GM23338 (cell line): ENCODE results near the gene TAF11L2. TPM values are rescaled to one million over a fixed set of nuclear protein-coding genes. Genes with fewer than 3 reads are reported as not detected.

ENCODE experiments used
- ATAC-seq: fragments of 200-7000 bp; cut with Tn5 transposase; 3 replicates; pipeline ENCODE4 v1.9.1; 2020
- DNase-seq: peaks from one replicate; pipeline ENCODE4 v3.0.0-alpha.2; 2015; ENCODE audit warnings: low spot score
- H2AFZ ChIP-seq: fragments of 200-600 bp; sonication (generic); 2 replicates; pipeline ENCODE4 v1.8.0; 2016; ENCODE audit warnings: antibody characterized with exemption, mild to moderate bottlenecking, moderate library complexity
- H3F3A ChIP-seq: fragments of 200-600 bp; sonication (generic); replicated peaks from 2 replicates; pipeline ENCODE4 v1.8.0; 2017; ENCODE audit warnings: antibody characterized with exemption, mixed run types, low read depth
- H3K27ac ChIP-seq: fragments of 200-600 bp; sonication (generic); 2 replicates; pipeline ENCODE4 v1.6.1; 2016; ENCODE audit warnings: low read depth
- H3K27me3 ChIP-seq: fragments of 200-600 bp; sonication (generic); 2 replicates; pipeline ENCODE4 v1.8.0; 2016; ENCODE audit warnings: mild to moderate bottlenecking, mixed run types, moderate library complexity; ENCODE audit not compliant: insufficient read depth
- H3K36me3 ChIP-seq: fragments of 200-600 bp; sonication (generic); 2 replicates; pipeline ENCODE4 v1.8.0; 2016; ENCODE audit warnings: mild to moderate bottlenecking; ENCODE audit not compliant: insufficient read depth
- H3K4me1 ChIP-seq: fragments of 200-600 bp; sonication (generic); 2 replicates; pipeline ENCODE4 v1.8.0; 2016; ENCODE audit warnings: mild to moderate bottlenecking, moderate library complexity; ENCODE audit not compliant: insufficient read depth
- H3K4me2 ChIP-seq: fragments of 200-600 bp; sonication (generic); 2 replicates; pipeline ENCODE4 v1.7.1; 2017; ENCODE audit warnings: mixed run types
- H3K4me3 ChIP-seq: fragments of 200-600 bp; sonication (generic); 2 replicates; pipeline ENCODE4 v1.6.1; 2016; ENCODE audit warnings: mixed run types
- H3K79me2 ChIP-seq: fragments of 200-600 bp; sonication (generic); replicated peaks from 2 replicates; pipeline ENCODE4 v1.8.0; 2017; ENCODE audit warnings: mild to moderate bottlenecking; ENCODE audit not compliant: insufficient read depth
- H3K9me2 ChIP-seq: fragments of 200-600 bp; sonication (generic); 2 replicates; pipeline ENCODE4 v1.8.0; 2017; ENCODE audit not compliant: insufficient read depth
- H4K20me1 ChIP-seq: fragments of 200-600 bp; sonication (generic); replicated peaks from 2 replicates; pipeline ENCODE4 v1.8.0; 2017; ENCODE audit warnings: mild to moderate bottlenecking; ENCODE audit not compliant: insufficient read depth
- H3K27ac Mint-ChIP-seq: 2 replicates; pipeline ENCODE4 v1.8.0; 2020; ENCODE audit warnings: inconsistent platforms, mild to moderate bottlenecking, moderate library complexity, mixed read lengths
- H3K27me3 Mint-ChIP-seq: 3 replicates; pipeline ENCODE4 v1.8.0; 2022; ENCODE audit warnings: low read depth, mild to moderate bottlenecking, moderate library complexity, mixed read lengths, inconsistent platforms; ENCODE audit not compliant: insufficient read depth, poor library complexity
- H3K36me3 Mint-ChIP-seq: 3 replicates; pipeline ENCODE4 v1.8.0; 2021; ENCODE audit warnings: low read depth, mild to moderate bottlenecking, inconsistent platforms, moderate library complexity, mixed read lengths
- H3K4me1 Mint-ChIP-seq: 3 replicates; pipeline ENCODE4 v1.8.0; 2020; ENCODE audit warnings: mild to moderate bottlenecking, inconsistent platforms, mixed read lengths
- H3K4me3 Mint-ChIP-seq: 3 replicates; pipeline ENCODE4 v1.8.0; 2021; ENCODE audit warnings: moderate library complexity, mild to moderate bottlenecking, inconsistent platforms, mixed read lengths
- H3K9me3 Mint-ChIP-seq: 3 replicates; pipeline ENCODE4 v1.8.0; 2020; ENCODE audit warnings: moderate library complexity, mild to moderate bottlenecking, inconsistent platforms, mixed read lengths
- CREB1 ChIP-seq: fragments of 250-450 bp; sonication (Bioruptor Pico); IDR thresholded peaks from 2 replicates; pipeline ENCODE4 v1.5.0; 2020; ENCODE audit warnings: low read depth, mild to moderate bottlenecking, moderate library complexity
- CTCF ChIP-seq, 2 experiments: fragments of 200-600 bp in 1 of 2; sonication (generic) in 1 of 2; conservative IDR thresholded peaks; 2 replicates each; pipeline versions ENCODE4 v1.5.1 to v1.6.1; 2016 to 2017; ENCODE audit warnings: antibody characterized with exemption in 2 of 2, low read depth in 2 of 2, mild to moderate bottlenecking in 2 of 2, moderate library complexity in 1 of 2
- ETS1 ChIP-seq: IDR thresholded peaks from 2 replicates; pipeline ENCODE4 v1.6.1; 2016; ENCODE audit warnings: antibody characterized with exemption
- EZH2 ChIP-seq: fragments of 200-600 bp; sonication (generic); IDR thresholded peaks from one replicate; pipeline ENCODE4 v1.8.0; 2017; ENCODE audit warnings: antibody characterized with exemption, mild to moderate bottlenecking, low read depth; ENCODE audit not compliant: unreplicated experiment
- EZH2phosphoT487 ChIP-seq: fragments of 200-600 bp; sonication (generic); IDR thresholded peaks from one replicate; pipeline ENCODE4 v1.8.1; 2018; ENCODE audit warnings: antibody characterized with exemption; ENCODE audit not compliant: unreplicated experiment
- POLR2AphosphoS5 ChIP-seq: IDR thresholded peaks from 2 replicates; pipeline ENCODE4 v1.6.1; 2016; ENCODE audit warnings: antibody characterized with exemption, low read depth
- ZNF114 ChIP-seq: fragments of 250-450 bp; sonication (Bioruptor Pico); IDR thresholded peaks from 2 replicates; pipeline ENCODE4 v1.5.0; 2020; ENCODE audit warnings: mild to moderate bottlenecking, moderate library complexity
- ZNF462 ChIP-seq: fragments of 250-450 bp; sonication (Bioruptor Pico); IDR thresholded peaks from 2 replicates; pipeline ENCODE4 v1.5.0; 2020; ENCODE audit warnings: mild to moderate bottlenecking, moderate library complexity
- polyA plus RNA-seq: library from polyadenylated mRNA; unstranded; fragments of >200 nt; fragmentation: Nextera tagmentation; extraction: Ambion mirVana; gene quantifications from 2 replicates; pipeline ENCODE4 v1.2.1, GENCODE V29; 2016
- total RNA-seq: library from RNA; depleted of rRNA; stranded (reverse); fragments of >200 nt; shearing (Covaris generic); gene quantifications from 2 replicates; pipeline ENCODE4 v1.2.3, GENCODE V29; 2014

The TAF11L2 gene
- total and polyA plus RNA-seq, 2 experiments from 2014 or later, result not detected

- Mint-ChIP-seq H3K27ac (no peak overlapping the region), H3K4me3 (no peak overlapping the region), H3K27me3 (no peaks in the 10 kb centered on the region), H3K36me3 (no peaks in the 10 kb centered on the region), H3K4me1 (peaks cover 6% of the 10 kb centered on the region; the same call in 2 of the 3 replicates), H3K9me3 (no peaks in the 10 kb centered on the region)
- no peaks in the 10 kb centered on the region for H4K20me1 ChIP-seq
- H3K4me1 ChIP-seq, result no peaks in the 10 kb centered on the region; the same call in 1 of the 2 replicates
- no peaks in the 10 kb centered on the region for H3F3A ChIP-seq
- H3K27me3 ChIP-seq, result no peaks in the 10 kb centered on the region
- no peak overlapping the region for H3K4me3 ChIP-seq
- peak overlapping the region; percentile 80 for H2AFZ ChIP-seq
- H3K79me2 ChIP-seq, result no peaks in the 10 kb centered on the region
- DNase-seq (no peak), ATAC-seq (no peak)
- no peak overlapping the region for H3K27ac ChIP-seq
- no peak overlapping the region for H3K4me2 ChIP-seq
- no peaks in the 10 kb centered on the region for H3K9me2 ChIP-seq
- no peak for TF ChIP-seq EZH2
- no peak for TF ChIP-seq CREB1 (CRISPR knock-in tag)
- TF ChIP-seq ZNF462, result no peak
- no peak for TF ChIP-seq POLR2AphosphoS5
- TF ChIP-seq EZH2phosphoT487, result no peak
- H3K36me3 ChIP-seq, result no peaks in the 10 kb centered on the region
Measured at GRCh38 chr5:17481378-17481777, 16.7 kb upstream of the TAF11L2 start.

GRCh38 chr5:17482790-17483189 is 15.2 kb upstream of the TAF11L2 start:
- no peak overlapping the region for H3K4me3 Mint-ChIP-seq
- no peak overlapping the region for H3K4me3 ChIP-seq
- no peaks in the 10 kb centered on the region for H3K9me3 Mint-ChIP-seq
- H3K27ac ChIP-seq, result no peak overlapping the region
- DNase-seq (no peak), ATAC-seq (no peak)
- H3K79me2 ChIP-seq, result no peaks in the 10 kb centered on the region
- H3K36me3 ChIP-seq, result no peaks in the 10 kb centered on the region
- no peaks in the 10 kb centered on the region for H3K36me3 Mint-ChIP-seq
- no peaks in the 10 kb centered on the region for H3K27me3 ChIP-seq
- H3F3A ChIP-seq, result no peaks in the 10 kb centered on the region
- no peak overlapping the region for H3K4me2 ChIP-seq
- H3K27me3 Mint-ChIP-seq, result no peaks in the 10 kb centered on the region
- no peaks in the 10 kb centered on the region for H3K9me2 ChIP-seq
- H3K4me1 ChIP-seq, result no peaks in the 10 kb centered on the region; the same call in 1 of the 2 replicates
- H2AFZ ChIP-seq, result no peak overlapping the region
- peaks cover 6% of the 10 kb centered on the region; the same call in 2 of the 3 replicates for H3K4me1 Mint-ChIP-seq
- no peaks in the 10 kb centered on the region for H4K20me1 ChIP-seq
- H3K27ac Mint-ChIP-seq, result 0 out of 2 replicates have a peak overlapping the region, but pooled peaks have one; percentile 4
- no peak for TF ChIP-seq EZH2phosphoT487
- no peak for TF ChIP-seq POLR2AphosphoS5
- no peak for TF ChIP-seq CTCF (conservative IDR thresholded peaks at IDR 0.05; ENCODE audit: low read depth in 2 of 2)
- TF ChIP-seq ZNF114, result no peak
- no peak for TF ChIP-seq ETS1
